Activated CD4-positive, alpha-beta T cell treated with anti-CD3 and anti-CD28 coated beads, Interleukin-10, Interleukin-2, amounts not matched to agents 100 ng/mL and 50 ng/mL, durations not matched to agents 16 hours and 8 hours (primary cell): Measurements from ENCODE around the gene GAL.

Source experiments
- DNase-seq: peaks from one replicate; pipeline ENCODE4 v3.0.0-alpha.2; 2020

The GAL gene

GRCh38 chr11:68714060-68714856 is 29.9 kb downstream of the GAL start:
- no peak for DNase-seq

GRCh38 chr11:68715456-68716122 is 31.2 kb downstream of the GAL start:
- DNase-seq: no peak

DNA sequence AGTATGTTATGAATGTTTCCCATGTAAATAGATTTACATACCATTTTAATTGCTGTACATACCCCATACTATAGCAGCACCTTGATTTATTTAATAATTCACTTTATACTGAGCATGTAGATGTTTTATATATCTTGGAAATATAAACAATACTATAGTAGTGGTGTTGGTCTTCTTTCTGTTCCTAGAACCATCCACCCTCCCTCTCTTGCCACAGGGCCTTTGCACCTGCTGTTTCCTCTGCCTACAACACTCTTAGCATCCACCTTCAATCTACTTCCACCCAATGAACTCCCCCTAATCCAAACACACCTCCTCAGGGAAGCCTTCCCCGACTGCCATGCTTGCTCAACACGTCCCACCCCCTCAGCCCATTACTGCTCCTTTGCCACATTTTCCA is 36.7 kb downstream of the GAL start:
- no peak for DNase-seq

GRCh38 chr11:68722143-68722542 is 37.8 kb downstream of the GAL start:
- DNase-seq: no peak

GRCh38 chr11:68724293-68724692 is 39.9 kb downstream of the GAL start:
- DNase-seq: no peak

GRCh38 chr11:68727783-68728182 is 43.4 kb downstream of the GAL start:
- DNase-seq: no peak

- no peak for DNase-seq
Observed at GRCh38 chr11:68734111-68734510, 49.8 kb downstream of the GAL start.

DNA sequence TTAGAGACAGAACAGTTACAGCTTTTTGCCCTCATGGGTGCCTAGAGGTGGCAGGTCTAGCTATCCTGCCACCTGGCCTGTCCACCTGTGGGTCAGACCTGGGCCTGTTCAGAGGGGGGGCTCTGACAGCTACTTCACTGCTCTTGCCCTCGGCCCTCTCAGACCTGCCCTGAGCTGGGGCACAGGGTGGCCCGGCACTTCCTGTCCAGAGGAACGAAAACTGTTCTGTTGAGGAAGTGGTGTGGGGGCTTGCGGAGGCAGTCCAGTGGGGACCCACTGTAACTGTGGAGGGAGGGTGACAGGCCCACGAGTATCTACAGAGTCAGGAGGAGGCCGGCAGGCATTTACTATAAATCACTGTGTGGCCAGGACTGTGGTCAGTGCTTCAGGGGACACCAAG is 50.8 kb downstream of the GAL start:
- DNase-seq: no peak

GRCh38 chr11:68735646-68736045 is 51.3 kb downstream of the GAL start:
- DNase-seq: no peak
